Measurements from ENCODE around the gene TMA7B.

GRCh38 chr22:39958949-39959639 is 1.1 kb upstream of the TMA7B start:
- TF ChIP-seq POLR2A (IDR thresholded peaks at IDR 0.05; ENCODE audit: low read depth, low read length) (no peak), POLR2AphosphoS5 (IDR thresholded peaks at IDR 0.05; ENCODE audit: low read depth, low read length) (no peak)

All from GM12892 (cell line).